ENCODE results near the gene SMARCAL1. TPM values are rescaled to one million over a fixed set of nuclear protein-coding genes. Genes with fewer than 3 reads are reported as not detected.

The SMARCAL1 gene
- total RNA-seq, result 10 to 100 TPM in 1 of 2 donors, 1 to 10 TPM in 1; 9.9 to 27.7 TPM

DNA sequence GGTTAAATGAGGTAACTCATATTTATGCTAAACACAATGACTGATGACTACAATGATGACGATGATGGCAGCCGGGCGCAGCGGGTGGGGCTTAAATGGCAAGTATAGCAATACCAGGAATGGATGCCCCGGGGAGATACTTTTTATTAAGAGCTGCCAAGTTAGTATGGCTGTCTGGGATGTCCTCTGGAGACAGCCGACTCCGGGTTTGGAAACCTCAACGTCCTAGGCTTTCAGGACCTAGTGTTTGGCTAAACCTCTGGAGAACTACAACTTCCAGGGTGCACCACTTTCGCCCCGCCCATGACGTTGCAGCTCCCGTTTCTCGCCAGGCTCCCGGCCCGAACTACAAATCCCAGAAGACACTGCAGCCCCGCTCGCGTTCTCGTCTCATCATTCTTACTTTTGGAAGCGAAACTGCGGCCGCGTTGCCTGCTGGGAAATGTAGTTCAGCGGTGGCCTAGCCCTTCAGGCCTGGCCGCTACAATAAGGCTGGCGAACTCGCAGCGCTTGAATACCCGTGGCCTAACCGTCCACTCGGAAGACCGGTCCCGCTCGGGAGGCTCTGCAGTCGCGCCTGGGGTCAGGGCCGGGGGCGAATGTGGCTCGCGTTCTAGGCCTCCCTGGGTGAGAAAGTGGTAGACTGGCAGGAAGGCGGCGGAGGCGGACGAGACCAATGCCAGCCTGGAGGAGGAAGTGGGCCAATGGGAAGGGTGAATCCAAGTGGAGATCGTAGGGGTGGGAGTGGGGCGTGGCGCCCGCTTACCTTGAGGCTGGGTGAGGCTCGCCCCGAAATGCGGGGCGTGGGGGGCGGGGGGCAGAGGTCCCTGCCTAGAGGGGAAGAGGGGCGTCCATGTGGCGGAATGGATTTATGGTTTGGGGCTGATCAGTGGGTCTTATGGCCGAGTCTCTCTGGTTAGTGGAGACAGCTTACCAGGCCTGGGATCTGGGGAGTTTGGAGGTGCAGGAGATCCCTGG lies at the start of gene SMARCAL1:
SMARCAL1 (plus strand) TSS at position 463 of the 978 bp plus-strand sequence. CDS start 2,221 bp downstream, outside the sequence.
- Histone ChIP-seq H3K36me3 (replicated peaks in 1 of 2; ENCODE audit: insufficient read depth in 1 of 2, low read depth in 2 of 2) (no peaks in the 10 kb centered on the region), H3K27ac (peak within 1 kb of the TSS; percentile 88 to 98 (median 96)), H3K9me3 (no peaks in the 10 kb centered on the region), H3K27me3 (no peaks in the 10 kb centered on the region), H3K4me1 (peaks cover 14% of the 10 kb centered on the region), H3K4me3 (peak within 1 kb of the TSS; percentile 26 to 62)
- DNase-seq, result peak; percentile 98 to 99 (median 99)
- 5 to 6% methylated on average over 48 to 56 of the region's 56 CpGs for WGBS, 2 donors
- intact Hi-C loops (cut with DNase I), result no loop called here
- TF ChIP-seq POLR2A (IDR thresholded peaks at IDR 0.05), result peak in 2 of 3 donors; percentile 65 to 70
- TF ChIP-seq, protein P1, sequence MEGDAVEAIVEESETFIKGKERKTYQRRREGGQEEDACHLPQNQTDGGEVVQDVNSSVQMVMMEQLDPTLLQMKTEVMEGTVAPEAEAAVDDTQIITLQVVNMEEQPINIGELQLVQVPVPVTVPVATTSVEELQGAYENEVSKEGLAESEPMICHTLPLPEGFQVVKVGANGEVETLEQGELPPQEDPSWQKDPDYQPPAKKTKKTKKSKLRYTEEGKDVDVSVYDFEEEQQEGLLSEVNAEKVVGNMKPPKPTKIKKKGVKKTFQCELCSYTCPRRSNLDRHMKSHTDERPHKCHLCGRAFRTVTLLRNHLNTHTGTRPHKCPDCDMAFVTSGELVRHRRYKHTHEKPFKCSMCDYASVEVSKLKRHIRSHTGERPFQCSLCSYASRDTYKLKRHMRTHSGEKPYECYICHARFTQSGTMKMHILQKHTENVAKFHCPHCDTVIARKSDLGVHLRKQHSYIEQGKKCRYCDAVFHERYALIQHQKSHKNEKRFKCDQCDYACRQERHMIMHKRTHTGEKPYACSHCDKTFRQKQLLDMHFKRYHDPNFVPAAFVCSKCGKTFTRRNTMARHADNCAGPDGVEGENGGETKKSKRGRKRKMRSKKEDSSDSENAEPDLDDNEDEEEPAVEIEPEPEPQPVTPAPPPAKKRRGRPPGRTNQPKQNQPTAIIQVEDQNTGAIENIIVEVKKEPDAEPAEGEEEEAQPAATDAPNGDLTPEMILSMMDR (IDR thresholded peaks at IDR 0.05), result peak in 1 of 7 experiments; percentile 14
- peak; percentile 98 for ATAC-seq

DNA sequence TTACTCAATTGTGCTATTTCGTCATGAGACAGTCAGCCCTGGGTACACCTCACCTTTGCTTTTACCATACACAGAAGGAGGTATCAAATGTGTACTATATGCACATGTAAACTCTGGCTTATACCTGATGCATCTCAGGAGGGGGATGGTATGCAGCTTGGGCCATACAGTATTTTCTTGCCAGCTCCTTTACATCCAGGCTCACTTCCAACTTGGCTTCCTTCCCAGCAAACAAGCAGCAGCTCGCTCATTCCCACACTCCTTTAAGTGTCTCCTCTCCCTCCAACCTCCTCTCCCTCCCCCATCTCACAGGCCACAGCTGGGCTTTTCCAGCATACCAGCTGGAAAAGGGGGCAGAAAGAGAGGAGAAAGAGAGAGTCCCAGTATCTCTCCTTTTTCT lies 49.6 kb upstream of the SMARCAL1 start:
- no peak overlapping the region for H3K27ac ChIP-seq
- H3K4me3 ChIP-seq, result no peak overlapping the region
- H3K4me1 ChIP-seq, result peaks cover 8% of the 10 kb centered on the region
- ATAC-seq (no peak), DNase-seq (peak in 3 of 4 donors; percentile 49 to 68 (median 61))
- H3K27me3 ChIP-seq, result no peaks in the 10 kb centered on the region
- no peaks in the 10 kb centered on the region for H3K36me3 ChIP-seq (replicated peaks in 1 of 2; ENCODE audit: insufficient read depth in 1 of 2, low read depth in 2 of 2)
- 28 to 36% methylated on average over 2 of the region's 2 CpGs for WGBS, 2 donors
- TF ChIP-seq, protein P1 (IDR thresholded peaks at IDR 0.05), result no peak
- TF ChIP-seq POLR2A (IDR thresholded peaks at IDR 0.05), result no peak
- no peaks in the 10 kb centered on the region for H3K9me3 ChIP-seq
- intact Hi-C loops (cut with DNase I), result no loop called here

DNA sequence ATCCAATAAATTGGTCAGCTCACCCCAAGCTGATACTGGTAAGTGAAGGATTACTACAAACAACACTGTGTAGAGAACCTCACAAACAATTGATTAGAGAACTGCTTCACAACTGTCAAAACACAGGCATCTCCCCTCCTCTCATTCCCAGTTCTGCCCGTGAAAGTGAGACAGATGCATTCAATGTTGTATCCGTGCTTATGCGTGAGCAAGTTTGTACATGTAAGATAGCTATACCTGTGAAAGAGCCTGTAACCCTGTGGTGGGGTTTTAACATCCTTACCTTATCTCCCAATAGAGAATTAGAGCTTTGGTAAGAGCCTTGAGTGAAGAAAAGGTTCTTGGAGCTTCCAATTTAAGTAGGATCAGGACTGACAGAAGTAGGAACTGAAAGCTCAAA lies 49.1 kb upstream of the SMARCAL1 start:
- Histone ChIP-seq H3K9me3 (no peaks in the 10 kb centered on the region), H3K36me3 (replicated peaks in 1 of 2; ENCODE audit: insufficient read depth in 1 of 2, low read depth in 2 of 2) (no peaks in the 10 kb centered on the region), H3K27me3 (no peaks in the 10 kb centered on the region), H3K27ac (no peak overlapping the region), H3K4me1 (peaks cover 8% of the 10 kb centered on the region), H3K4me3 (no peak overlapping the region)
- 82 to 91% methylated on average over 3 of the region's 3 CpGs for WGBS, 2 donors
- DNase-seq (no peak), ATAC-seq (no peak)
- TF ChIP-seq, protein P1 (IDR thresholded peaks at IDR 0.05), result no peak
- TF ChIP-seq POLR2A (IDR thresholded peaks at IDR 0.05), result no peak
- intact Hi-C loops (cut with DNase I), result no loop called here

DNA sequence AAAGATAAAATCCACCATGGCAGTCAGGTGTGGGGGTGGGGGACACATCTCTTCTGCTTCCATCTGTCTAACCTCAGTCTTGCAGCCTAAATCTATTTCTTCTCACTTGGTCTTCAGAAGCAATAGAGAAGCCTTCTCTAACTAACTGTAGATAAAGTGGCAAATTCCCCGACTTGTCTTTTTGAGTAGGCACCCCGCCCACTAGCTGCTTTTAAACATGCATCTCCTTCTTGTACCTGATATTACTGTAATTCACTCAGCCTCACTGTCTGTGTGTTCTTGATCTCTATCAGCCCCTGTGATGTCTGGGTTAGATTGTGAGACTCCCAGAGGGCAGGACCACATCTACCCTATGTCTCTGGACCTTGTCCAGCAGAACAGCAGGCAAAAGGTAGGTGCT lies 46.8 kb upstream of the SMARCAL1 start:
- TF ChIP-seq, protein P1 (IDR thresholded peaks at IDR 0.05), result no peak
- TF ChIP-seq POLR2A (IDR thresholded peaks at IDR 0.05), result no peak

More for the DNA sequence above, 46.8 kb upstream of the SMARCAL1 start:
- WGBS, 2 donors, result 93 to 95% methylated on average over 2 of the region's 2 CpGs
- intact Hi-C loops (cut with DNase I), result no loop called here
- Histone ChIP-seq H3K4me1 (peaks cover 8% of the 10 kb centered on the region), H3K27me3 (peaks cover 0 to 5% of the 10 kb centered on the region in 2 donors), H3K9me3 (no peaks in the 10 kb centered on the region), H3K27ac (no peak overlapping the region), H3K36me3 (replicated peaks in 1 of 2; ENCODE audit: insufficient read depth in 1 of 2, low read depth in 2 of 2) (no peaks in the 10 kb centered on the region), H3K4me3 (no peak overlapping the region)
- ATAC-seq, result no peak
- DNase-seq, result no peak
